NB4 (cell line): Measurements from ENCODE around the gene FGF12.

Experiments used
- CTCF ChIP-seq: IDR thresholded peaks from one replicate; pipeline ENCODE4 v1.5.1; 2012; ENCODE audit warnings: low read depth, low read length
- MAX ChIP-seq: IDR thresholded peaks from 2 replicates; pipeline ENCODE4 v1.6.1; 2011; ENCODE audit warnings: low read depth, low read length
- MYC ChIP-seq: IDR thresholded peaks from 2 replicates; pipeline ENCODE4 v1.6.1; 2011; ENCODE audit warnings: low read depth, low read length
- POLR2A ChIP-seq: IDR thresholded peaks from 2 replicates; pipeline ENCODE4 v1.6.1; 2011; ENCODE audit warnings: mild to moderate bottlenecking; ENCODE audit not compliant: insufficient read length; ENCODE audit errors: extremely low read depth

- TF ChIP-seq CTCF (no peak), POLR2A (no peak), MAX (no peak), MYC (no peak)
These were observed 556.7 kb downstream of the FGF12 start for GRCh38 chr3:192170659-192171058.
